ENCODE measurements around the gene PI16. TPM values are rescaled to one million over a fixed set of nuclear protein-coding genes. Genes with fewer than 3 reads are reported as not detected.

The PI16 gene
- total RNA-seq, 4 donors from 2014 or later = 2.8 to 17.2 (median 3.9) TPM

DNA sequence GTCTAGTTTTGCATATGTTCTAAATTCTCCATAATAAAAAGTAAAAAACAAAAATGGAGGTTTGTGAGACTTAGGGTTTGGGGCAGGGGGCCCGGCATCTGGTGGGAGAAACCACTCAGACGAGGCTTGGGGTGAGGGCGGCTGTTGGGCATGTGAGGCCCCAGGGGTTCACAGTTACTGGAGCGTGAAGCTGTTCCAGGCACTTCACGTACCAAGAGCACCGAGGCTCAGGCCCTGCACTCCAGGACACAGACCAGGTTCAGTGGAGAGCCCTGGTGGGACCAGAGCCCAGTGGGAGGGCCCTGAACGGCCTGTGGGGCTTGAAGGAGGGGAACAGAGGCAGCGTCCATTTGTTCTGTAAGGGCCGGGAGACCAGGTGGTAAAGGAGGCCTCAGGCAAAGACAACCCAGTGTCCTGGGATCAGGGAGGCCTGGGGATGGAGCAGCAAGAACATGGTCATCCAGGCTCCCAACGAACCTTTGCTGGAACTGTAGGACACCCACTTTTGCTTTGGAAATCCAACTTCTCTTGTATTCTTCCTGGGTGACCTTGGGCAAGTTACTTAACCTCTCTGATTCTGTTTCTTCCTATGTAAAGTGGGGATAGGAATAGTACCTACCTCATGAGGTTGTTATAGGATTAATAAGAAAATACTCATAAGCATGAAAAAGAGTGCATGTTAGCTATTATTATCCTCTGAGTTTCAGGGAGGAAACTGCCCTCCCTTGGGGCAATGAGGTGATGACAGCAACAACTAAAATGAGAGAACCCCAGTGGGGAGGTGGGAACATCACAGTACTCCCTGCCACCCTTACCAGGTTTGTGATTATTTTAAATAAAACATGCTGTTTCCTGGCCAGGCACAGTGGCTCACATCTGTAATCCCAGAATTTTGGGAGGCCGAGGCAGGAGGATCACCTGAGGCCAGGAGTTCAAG lies 49.8 kb downstream of the PI16 start:
- no peak overlapping the region for H3K27ac ChIP-seq
- H3K27me3 ChIP-seq = no peaks in the 10 kb centered on the region
- 81% methylated on average over 11 of the region's 11 CpGs for WGBS
- no peak for DNase-seq (ENCODE audit: low spot score in 2 of 2)
- TF ChIP-seq POLR2AphosphoS5 (IDR thresholded peaks at IDR 0.05) (no peak), POLR2A (IDR thresholded peaks at IDR 0.05) (no peak), EP300 (IDR thresholded peaks at IDR 0.05) (no peak)
- TF ChIP-seq, protein P1, sequence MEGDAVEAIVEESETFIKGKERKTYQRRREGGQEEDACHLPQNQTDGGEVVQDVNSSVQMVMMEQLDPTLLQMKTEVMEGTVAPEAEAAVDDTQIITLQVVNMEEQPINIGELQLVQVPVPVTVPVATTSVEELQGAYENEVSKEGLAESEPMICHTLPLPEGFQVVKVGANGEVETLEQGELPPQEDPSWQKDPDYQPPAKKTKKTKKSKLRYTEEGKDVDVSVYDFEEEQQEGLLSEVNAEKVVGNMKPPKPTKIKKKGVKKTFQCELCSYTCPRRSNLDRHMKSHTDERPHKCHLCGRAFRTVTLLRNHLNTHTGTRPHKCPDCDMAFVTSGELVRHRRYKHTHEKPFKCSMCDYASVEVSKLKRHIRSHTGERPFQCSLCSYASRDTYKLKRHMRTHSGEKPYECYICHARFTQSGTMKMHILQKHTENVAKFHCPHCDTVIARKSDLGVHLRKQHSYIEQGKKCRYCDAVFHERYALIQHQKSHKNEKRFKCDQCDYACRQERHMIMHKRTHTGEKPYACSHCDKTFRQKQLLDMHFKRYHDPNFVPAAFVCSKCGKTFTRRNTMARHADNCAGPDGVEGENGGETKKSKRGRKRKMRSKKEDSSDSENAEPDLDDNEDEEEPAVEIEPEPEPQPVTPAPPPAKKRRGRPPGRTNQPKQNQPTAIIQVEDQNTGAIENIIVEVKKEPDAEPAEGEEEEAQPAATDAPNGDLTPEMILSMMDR (IDR thresholded peaks at IDR 0.05) = no peak
- no peak overlapping the region for H3K4me3 ChIP-seq
- H3K4me1 ChIP-seq = peaks cover 18% of the 10 kb centered on the region
- H3K9me3 ChIP-seq = no peaks in the 10 kb centered on the region
- H3K36me3 ChIP-seq = no peaks in the 10 kb centered on the region

DNA sequence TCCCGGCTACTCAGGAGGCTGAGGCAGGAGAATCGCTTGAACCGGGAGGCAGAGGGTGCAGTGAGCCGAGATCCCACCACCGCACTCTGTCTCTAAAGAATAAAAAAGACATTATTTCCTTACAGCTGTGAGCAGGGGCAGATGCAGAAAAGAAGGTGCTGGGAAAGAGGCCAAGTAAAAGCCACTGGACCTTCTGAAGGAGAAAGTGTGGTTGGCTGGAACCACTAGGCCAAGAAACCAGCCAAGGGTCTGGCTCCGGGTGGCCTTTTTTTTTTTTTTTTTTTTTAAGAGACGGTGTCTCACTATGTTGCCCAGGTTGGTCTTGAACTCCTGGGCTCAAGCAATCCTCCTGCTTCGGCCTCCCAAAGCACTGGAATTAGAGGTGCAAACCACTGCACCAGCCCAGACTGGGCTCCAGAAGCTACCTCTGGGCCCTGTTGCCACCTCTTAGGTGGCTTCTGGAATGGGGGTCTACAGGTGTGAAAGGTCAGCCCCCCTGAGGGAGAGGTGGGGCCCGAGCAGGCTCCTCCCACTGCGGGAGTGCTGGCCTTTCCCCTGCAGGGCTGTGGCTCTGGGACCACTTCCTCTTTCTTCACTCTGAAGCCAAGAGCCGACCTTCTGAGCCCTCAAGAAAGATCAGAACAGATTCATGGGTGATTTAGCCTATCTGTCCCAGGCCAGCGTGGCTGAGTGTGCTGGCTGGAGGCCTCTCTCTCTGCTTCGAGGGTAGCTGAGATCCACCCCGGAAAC lies 50.7 kb downstream of the PI16 start, which contains the start of gene FGD2:
FGD2 (plus strand) TSS at position 595 of the 750 bp plus-strand sequence. CDS start 163 bp downstream, outside the sequence.
- H3K27ac ChIP-seq = peak within 1 kb of the TSS; percentile 55
- peaks cover 18% of the 10 kb centered on the region for H3K4me1 ChIP-seq
- 78% methylated on average over 13 of the region's 14 CpGs for WGBS
- TF ChIP-seq EP300 (IDR thresholded peaks at IDR 0.05) (no peak), POLR2A (IDR thresholded peaks at IDR 0.05) (no peak), POLR2AphosphoS5 (IDR thresholded peaks at IDR 0.05) (no peak)
- TF ChIP-seq, protein P1 (IDR thresholded peaks at IDR 0.05) = no peak
- H3K27me3 ChIP-seq = no peaks in the 10 kb centered on the region
- peak within 1 kb of the TSS; percentile 35 for H3K4me3 ChIP-seq
- no peaks in the 10 kb centered on the region for H3K36me3 ChIP-seq
- H3K9me3 ChIP-seq = no peaks in the 10 kb centered on the region
- no peak for DNase-seq (ENCODE audit: low spot score in 2 of 2)

GRCh38 chr6:37005827-37006567 lies 51.5 kb downstream of the PI16 start:
- DNase-seq (ENCODE audit: low spot score in 2 of 2) = no peak
- Histone ChIP-seq H3K9me3 (no peaks in the 10 kb centered on the region), H3K27ac (peak overlapping the region; percentile 55), H3K4me1 (peaks cover 18% of the 10 kb centered on the region), H3K36me3 (no peaks in the 10 kb centered on the region), H3K4me3 (peak overlapping the region; percentile 35), H3K27me3 (no peaks in the 10 kb centered on the region)
- 59% methylated on average over 12 of the region's 13 CpGs for WGBS
- TF ChIP-seq, protein P1 (IDR thresholded peaks at IDR 0.05) = no peak
- TF ChIP-seq EP300 (IDR thresholded peaks at IDR 0.05) (no peak), POLR2AphosphoS5 (IDR thresholded peaks at IDR 0.05) (no peak), POLR2A (IDR thresholded peaks at IDR 0.05) (no peak)

DNA sequence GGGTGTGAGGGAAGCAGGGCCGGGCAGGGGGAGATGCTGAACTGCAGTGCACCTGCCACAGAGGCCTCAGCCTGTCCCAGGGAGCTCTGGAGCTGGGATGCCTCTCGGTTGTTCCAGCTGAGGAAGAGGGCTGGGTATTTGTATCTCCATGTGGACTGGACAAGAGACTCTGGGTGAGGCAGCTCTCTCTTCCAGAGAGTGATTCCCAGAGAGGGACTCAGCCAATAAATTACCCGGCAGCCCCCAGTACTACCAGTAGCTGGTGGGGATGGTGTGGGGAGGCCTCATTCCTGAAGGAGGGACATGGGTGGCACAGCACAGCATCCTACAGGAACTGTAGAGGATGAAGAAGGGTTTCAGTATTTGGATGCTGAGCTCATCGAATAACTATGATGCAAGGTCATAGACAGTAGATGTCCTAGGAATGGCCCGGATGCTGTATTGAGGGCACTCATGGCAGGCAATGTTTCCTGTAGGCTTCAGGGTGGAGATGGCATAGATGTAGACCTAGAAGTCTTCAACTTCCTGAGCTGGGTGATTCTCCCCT lies 52.3 kb downstream of the PI16 start:
- TF ChIP-seq EP300 (IDR thresholded peaks at IDR 0.05) = no peak
- TF ChIP-seq, protein P1 (IDR thresholded peaks at IDR 0.05) = no peak
- no peak for TF ChIP-seq POLR2AphosphoS5 (IDR thresholded peaks at IDR 0.05)
- no peak for TF ChIP-seq POLR2A (IDR thresholded peaks at IDR 0.05)
- no peak for DNase-seq (ENCODE audit: low spot score in 2 of 2)
- H3K9me3 ChIP-seq = no peaks in the 10 kb centered on the region
- WGBS = 61% methylated on average over 5 of the region's 5 CpGs
- no peaks in the 10 kb centered on the region for H3K36me3 ChIP-seq
- H3K27me3 ChIP-seq = no peaks in the 10 kb centered on the region
- H3K4me3 ChIP-seq = peak overlapping the region; percentile 35
- H3K27ac ChIP-seq = peak overlapping the region; percentile 35
- H3K4me1 ChIP-seq = peaks cover 18% of the 10 kb centered on the region
